HG03457 (cell line): Measurements from ENCODE around the gene SIGLEC6.

ENCODE experiments used
- ATAC-seq: cut with Tn5 transposase; IDR thresholded peaks from one replicate; pipeline ENCODE4 v1.9.1; 2021; ENCODE audit warnings: moderate number of reproducible peaks; ENCODE audit not compliant: unreplicated experiment

The SIGLEC6 gene

DNA sequence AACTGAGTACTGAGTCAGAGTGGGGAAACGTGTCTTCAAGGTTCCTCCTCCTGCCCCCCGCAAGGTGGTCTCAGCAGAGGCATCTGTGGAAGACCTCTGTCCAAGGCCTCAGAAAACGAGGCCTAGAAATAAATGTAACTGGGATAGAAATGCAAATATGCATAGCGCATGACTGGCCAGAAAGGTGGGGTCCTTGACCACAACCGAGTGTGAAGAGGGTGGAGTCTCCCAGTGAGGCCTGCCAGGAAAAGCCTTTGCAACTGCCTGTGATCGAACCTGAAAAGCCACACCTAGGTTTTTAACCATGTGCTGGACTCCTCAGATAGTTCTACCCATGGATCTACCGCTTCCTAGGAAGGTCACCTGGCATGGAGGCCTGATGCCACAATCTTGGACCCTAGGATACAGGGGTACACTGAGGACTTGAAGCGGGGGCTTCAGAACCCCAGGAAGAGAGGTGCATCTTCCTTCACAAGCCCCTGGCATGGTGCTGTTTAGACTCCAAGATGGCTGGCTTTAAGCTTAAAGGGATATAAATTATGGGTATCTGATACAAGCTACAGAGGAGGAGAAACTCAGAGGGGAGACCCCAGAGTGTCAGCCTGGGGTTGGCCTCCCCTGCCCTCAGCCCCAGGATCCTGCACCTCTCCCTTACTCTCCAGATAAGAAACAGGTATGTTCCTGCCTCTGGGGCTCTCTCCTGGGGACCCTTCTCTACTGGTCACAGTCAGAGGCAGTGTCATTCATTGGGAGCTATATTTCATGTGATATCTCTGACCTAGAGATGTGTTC lies 18.3 kb upstream of the SIGLEC6 start:
- ATAC-seq = no peak

DNA sequence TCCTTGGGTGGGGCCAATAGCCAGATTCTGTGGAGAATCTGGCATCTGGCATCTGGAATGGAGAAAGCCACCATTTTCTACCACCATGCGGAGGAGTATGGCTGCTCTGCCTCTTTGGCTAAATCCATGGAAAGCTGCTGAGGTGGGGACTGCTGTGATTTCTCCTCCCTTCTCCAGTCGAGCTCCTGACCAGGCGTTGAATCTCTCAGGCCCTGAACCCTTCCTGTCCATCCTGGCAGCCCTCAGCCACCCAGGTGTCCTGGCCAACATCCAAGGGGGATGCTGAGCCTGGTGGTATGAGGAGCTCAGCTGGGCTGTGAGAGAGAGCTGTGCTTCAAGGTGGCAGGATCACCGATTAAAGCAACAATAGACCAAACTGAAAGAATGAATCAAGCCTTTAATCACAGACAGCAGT lies 17.4 kb upstream of the SIGLEC6 start:
- ATAC-seq = no peak

DNA sequence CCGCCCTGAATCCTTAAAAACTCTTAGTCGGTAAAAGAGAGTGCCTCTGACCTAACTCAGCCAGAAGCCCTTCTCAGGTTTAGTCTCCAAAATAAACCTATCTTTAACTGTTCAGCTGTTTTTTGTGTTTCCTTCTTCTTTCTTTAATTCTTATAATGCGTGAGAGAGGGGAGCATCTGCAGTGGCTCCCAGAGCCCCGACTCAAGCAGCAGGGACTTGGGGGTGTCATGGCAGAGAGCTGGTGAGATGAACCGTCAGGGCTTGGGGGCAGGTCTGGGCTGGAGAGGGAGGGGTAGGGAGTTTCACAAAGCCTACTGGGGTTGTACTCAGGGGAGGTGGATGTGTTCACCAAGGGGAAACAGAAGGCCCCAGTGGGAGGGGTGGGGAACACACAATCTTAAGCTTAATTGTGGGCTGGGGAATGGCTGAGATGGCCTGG lies 16.8 kb upstream of the SIGLEC6 start:
- ATAC-seq = no peak

DNA sequence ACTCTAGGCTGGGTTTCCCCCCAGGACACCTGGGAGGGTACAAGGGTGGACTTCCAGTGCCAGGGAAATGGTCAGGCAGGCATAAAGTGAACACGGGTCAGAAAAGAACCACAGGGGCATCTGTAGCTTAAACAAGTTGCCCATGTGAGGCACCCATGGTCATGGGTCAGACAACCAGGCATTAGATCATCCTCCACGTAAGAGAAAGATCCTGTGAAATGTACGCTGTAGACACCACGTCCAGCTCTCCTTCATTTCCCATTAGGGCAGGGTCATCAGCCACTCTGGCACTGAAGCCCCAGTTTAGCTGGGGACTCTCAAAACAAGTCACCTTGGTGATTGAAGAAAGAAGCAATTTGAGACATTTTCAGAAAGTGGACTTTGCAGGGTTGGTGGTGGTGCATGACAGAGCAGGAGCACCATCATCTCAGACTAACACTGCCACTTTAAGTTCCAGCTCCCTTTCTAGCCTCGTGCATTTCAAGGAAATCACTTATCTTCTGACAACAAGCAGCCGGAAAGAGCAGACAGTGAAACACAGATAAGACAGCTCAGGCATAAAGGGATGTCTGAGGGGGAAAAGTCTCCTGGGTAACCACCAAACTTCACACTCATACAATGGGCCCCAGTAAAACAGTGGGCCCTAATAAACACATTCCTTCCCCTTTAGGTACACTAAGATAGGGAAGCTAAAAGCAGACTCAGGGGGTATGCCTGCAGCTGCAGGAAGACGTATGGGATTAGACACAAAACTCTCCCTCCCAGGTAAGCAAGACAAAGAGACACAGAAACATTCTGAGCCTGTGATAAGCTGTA lies 16.1 kb upstream of the SIGLEC6 start:
- ATAC-seq = no peak

DNA sequence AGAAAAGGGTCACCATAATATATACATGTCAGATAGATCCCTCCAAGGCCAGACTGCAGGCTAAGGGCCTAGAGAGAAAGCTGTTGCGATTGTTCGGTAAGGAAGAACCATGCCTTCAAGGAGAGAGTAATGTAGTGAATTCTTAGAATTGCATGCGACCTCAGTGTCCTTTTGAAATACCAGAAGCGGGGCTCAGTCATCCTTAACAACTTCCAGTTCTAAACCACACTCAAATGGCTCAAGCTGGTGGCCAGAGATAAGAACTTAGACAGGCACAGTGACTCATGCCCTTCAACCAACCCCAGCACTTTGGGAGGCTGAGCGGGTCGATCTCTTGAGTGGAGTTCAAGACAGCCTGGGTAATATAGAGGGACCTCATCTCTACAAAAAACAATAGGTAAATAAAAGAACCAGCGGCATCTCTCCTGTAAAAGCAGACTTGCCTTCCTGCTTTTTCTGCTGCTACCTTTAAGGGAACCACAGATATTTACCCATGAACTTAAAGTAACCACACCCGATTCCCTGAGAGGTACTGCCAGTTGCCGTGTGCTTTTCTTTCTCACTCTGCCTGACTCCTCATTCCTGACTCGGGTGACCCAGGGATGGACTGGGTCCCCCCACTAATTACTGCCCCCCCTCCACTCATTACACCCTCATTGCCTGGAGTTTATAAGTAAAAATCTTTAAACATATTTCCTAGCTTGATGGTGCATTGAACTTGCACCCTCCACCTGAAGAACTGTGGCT lies 15.4 kb upstream of the SIGLEC6 start:
- ATAC-seq = no peak

DNA sequence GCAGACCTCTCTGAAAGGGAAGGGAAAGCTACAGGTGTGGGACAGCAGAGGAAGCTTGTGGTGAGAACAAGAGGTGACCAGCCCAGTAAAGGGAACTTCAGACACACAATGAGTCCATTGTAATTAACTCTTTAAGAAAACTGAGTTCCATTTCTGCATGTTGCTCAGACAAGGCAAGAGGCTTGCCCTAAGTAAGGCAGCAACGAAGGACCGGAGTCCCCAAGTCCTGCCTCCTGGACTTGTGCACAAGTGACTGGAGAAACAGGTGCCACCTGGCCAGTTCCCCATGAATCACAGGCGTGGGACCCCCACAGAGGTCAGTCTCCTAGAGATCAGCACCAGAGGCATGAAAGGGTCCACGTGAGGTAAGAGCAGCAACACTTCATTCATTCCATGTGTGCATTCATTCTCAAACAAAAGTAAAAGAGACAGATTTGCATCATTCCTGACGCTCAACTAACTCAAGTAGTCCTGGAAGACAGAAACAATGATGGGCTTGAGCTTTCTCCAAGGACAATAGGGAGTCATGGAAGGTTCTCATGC lies 14.7 kb upstream of the SIGLEC6 start:
- no peak for ATAC-seq

DNA sequence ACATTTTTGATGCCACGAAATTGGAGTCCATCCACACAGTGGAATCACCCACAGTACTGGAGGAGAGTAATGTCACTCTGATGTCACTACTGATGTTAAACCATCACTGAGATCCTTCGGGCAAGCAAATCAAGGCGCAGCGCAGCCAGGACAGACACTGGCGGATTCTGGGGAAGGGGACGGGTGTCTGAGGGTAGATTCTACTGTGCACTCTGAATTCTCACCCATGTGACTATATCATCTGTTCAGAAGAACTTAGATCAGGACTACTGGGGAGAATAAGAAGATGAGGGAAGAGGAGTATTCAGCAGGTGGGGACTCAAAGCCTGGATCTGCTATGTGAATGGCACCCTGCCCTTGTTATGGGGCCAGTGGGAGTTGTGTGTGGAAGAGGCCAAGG lies 12.6 kb upstream of the SIGLEC6 start:
- ATAC-seq = no peak

DNA sequence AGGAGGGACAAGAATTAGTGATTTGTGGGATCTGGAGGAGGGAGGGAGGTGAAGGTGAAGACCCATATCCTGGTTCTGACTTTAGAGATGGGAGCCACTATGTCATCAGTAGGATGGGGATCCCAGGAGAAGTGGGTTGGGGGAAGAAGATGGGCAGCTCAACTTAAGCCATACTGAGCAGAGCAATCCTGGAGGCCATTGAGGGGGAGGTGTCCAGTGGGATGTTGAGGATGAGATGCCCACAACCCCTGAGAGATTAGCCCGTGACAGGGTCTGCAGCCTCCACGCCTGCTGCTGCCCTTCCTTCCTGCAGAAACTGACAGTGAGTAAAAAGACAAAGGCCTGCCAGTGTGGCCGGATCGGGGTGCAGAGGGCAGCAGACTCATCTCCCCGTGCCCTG lies 11.2 kb upstream of the SIGLEC6 start:
- ATAC-seq = no peak

DNA sequence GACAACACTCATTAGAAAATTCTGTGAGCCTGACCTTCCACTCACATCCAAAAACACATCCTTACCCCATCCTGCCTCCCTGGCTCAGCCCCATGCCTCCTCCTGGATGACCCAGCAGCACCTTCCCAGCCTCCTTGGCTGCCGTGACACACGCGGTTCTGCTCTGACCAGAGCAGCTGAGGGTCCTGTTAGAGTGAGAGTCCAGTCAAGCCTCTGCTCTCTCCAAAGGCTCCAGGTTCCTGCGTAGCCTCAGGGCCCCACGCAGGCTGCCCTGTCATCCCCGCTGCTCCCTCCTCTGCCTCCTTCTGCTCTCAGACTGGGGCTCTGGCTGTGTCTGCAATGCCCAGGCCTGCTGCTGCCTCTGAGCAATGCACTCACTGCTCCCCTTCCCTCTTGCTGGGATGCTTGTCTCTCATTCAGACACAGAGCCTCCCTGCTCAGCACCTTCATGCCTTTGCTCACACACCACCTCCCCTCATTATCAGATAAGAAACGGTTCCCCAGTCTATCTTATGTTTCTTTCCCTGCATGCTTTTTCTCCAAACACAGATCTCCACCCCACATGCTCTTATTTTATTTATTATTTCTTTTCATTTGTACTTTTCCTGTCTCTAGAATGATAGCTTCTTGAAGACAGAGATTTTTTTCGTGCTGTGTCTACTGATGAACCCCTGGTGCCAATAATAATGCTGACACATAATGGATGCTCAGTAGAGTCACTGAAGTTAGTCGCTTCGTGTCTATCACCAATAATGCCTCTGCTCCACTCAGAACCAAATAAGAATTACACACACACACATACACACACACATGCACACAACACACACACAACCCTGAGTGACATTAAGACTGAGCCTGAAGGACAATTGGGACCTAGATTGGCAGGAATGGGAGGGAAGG lies 10.2 kb upstream of the SIGLEC6 start:
- ATAC-seq = no peak

DNA sequence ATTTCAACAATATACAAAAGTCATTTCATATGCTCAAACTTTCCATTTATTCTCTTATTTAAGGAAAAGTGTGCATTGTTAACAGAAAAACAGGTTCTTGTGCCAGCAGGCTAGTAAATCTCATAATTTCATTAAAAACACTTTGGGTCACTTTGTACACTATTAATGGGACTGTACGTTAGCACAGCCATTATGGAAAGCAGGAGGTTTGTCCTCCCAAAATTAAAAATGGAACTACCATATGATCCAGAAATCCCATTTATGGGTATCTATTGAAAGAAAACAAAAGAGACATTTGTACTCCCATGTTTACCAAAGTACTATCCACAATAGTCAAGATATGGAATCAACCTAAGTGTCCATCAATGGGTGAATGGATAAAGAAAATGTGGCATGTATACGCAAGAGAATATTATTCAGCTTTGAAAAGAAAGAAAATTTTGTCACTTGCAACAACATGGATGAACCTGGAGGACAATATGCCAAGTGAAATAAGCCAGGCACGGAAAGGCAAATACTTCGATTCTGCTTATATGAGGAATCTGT lies 8.4 kb upstream of the SIGLEC6 start:
- ATAC-seq = no peak

DNA sequence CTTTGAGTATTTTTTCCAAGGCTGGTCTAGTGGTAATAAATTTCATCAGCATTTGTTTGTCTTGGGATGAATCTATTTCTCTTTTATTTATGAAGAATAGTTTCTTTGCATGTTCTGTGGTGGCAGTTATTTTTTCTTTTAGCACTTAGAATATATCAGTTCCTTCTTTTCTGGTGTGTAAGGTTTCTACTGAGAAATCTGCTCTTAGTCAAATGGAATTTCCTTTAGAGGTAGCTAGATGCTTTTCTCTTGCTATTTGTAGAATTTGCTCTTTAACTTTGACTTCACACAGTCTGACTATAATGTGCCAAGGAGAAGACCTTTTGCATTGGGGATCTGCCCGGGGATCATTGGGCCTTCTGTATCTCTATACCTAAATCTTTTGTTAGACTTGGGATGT lies 4.1 kb upstream of the SIGLEC6 start:
- ATAC-seq = no peak

DNA sequence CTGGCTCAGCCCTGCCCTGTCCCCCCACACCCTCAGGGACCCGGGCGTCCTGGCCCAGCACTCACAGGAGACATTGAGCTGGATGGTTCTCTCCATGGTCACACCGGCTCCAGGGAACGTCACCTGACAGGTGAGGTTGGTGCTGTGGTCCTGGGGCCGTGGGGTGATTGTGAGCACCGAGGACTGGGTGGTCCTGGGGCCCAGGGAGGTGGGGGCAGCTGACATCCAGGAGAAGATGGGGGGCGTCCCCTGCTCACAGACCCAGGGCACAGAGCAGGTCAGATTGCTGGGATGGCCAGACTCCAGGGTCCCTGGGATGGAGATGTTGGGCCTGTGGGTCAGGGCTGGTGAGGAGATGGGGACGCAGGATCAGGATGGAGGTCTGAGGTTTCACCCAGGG lies 854 bp downstream of the SIGLEC6 start:
- no peak for ATAC-seq

DNA sequence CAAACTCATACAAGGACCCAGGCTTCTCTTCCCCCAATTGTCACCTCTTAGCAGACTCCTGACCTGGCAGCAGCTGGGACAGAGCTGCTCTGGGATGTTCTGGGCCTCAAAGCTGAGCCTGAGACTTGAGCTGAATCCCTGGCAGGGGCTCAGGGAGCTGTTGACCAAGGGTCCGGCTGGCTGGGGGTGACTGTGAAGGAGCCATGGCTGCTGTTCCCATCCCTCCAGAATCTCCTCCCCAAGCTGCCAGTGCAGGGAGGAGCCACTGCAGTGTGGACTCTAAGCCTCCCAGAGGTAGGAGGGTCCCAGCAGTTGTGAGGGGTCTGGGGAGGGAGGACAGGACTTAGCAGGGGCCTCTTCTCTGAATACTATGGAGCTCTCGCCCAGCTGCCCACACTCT lies 2.2 kb downstream of the SIGLEC6 start:
- no peak for ATAC-seq

DNA sequence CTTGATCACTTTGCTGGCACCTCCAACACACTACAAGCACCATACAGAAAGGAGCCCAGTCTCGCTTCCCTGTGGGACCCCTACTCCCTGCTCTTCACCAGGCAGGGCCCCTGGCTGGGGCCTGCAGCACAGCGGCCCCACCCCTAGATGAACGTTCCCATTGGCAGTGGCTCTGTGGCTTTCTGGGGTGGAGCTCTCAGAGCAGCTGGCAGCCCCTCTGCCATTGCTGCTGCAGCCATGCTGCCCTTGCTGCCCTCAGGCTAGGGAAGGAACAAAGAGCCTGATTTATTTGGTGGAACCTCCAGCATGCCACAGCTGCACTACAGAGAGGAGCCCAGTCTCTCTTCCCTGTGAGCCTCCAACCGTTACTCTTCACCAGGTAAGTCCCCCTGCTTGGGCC lies 5.8 kb downstream of the SIGLEC6 start:
- ATAC-seq = no peak

DNA sequence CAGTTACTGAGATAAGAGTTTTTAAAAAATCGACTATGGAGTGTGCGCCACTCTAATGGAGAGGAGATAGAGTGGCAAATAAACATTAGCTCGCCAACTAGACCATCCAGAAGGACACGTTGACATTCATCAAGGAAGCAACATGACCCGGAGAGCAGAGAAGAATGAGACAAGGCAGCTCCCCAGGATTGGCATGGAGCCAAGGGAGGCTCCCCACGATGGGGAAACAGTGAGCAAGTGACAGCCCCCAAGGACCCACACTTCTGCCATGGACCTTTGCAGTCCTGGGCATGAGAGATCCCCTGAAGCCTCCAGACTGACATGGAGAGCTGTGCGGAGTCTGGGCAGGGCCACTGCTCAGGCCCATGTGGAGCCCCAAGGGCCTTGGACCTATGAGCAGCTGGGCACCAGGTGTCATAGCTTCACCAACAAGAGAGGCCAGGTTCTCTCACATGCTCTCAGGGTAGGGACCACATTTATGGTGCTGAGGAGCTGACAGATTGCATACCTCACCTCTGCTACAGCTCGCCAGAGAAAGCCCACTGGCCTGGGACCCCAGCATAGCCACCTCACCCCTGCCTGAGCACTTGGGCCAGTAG lies 6.7 kb downstream of the SIGLEC6 start:
- no peak for ATAC-seq

DNA sequence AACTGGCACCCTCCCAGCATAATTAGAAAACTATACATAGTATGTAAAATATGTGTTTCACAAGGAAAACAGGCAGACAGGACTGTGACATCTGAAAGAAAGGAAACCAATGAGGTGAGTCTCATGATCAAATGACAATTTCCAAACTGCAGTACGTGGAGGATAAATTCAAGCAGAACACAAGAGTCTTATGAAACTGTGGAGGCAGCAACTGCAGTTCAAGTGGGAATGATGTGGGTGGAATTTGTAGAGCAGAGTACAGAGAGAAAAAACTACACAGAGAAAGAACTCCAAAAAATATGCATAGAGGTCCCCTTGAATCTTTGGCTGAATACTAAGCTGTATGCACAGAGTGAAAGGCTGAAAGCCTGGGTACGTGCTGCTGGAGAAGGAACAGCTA lies 9.7 kb downstream of the SIGLEC6 start:
- no peak for ATAC-seq

DNA sequence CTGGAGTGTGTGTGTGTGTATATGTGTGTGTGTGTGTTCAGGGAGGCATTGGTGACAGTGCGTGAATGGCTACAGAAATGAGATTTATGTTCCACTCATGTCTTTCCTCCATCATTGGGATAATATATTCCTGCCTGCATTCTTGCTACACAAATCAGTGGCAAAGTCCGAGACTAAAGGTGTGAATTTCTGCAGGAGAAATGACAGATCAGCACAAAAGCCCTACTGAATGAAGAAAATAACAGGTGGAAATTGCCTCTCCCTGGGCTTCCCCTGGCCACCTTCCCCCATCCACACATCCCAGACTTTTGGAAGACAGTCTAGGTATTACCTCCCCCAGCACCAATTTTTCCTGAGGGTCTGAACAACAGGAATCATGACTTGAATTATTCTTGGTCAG lies 10.1 kb downstream of the SIGLEC6 start:
- ATAC-seq = no peak

DNA sequence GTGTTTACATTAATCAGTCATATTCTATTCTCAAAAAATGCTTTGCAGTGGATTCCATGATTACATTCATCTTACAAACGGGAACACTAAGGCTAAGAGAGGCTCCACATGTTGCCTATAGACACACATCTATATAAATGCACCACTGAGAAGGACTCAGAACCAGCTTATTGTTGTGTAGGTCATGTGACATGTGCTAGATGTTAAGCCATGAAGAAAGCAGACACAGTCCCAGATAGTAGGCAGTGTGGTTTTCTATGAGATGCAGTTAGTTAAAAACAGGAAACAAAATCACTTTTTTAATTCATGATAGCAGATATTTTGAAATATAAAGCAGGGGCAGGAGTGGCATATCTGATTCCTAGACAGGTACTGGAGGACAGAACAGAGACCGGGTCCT lies 10.7 kb downstream of the SIGLEC6 start:
- no peak for ATAC-seq

DNA sequence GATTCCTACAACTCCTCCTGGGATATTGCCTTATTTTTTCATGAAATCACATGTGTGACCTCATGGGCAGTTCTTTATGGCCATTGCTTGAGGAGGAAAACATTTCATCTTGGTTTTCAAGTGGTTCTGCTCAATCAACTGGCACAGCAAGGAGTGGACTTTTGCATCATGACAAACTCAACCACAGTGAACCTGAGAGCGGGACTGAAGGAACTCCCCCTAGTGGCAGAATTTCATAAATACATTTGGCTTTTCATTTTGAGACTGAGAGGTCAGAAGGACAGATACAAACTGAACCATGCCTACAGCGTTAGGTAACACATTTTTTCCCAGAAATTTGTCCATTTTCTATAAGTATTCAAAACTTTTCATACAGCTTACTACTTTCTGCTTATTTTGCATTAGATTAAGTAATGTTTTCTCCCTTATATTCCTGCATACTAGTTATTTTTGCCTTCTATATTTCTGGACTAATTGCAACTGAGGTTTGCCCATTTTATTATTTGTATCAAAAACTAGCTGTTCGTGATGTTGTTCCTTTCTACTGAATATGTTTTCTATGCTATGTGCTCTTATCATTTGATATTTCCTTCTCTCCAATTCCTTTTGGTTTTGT lies 16.5 kb downstream of the SIGLEC6 start:
- ATAC-seq = no peak
